ENCODE measurements around the gene PLXDC1. TPM values are rescaled to one million over a fixed set of nuclear protein-coding genes. Genes with fewer than 3 reads are reported as not detected.

PLXDC1 gene
- total RNA-seq, 1 experiment from 2014 or later, result 2.0 TPM

DNA sequence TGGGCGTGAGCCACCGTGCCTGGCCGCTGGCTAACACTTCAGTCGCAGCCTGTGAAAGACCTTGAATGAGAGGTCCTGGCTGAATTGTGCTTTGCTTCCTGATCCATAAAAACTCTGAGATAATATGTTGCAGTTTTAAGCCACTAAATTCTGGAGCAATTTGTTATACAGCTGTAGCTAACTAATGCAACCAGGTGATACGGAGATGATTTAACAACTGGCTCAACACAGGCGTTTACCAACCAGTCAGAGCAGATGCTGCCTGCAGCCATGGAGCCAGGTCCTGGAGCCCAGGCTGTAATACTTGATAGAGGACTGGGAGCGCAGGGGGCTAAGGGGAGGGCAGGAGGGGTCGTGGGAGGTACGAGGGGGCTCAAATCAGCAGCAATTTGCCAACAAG lies 50.9 kb downstream of the PLXDC1 start:
- H2BK120ac ChIP-seq (ENCODE audit: low read depth, low read length, poor library complexity, severe bottlenecking), result no peak overlapping the region
- H4K8ac ChIP-seq (replicated peaks; ENCODE audit: insufficient read length, low read depth, low read length), result no peak overlapping the region
- no peaks in the 10 kb centered on the region for H4K20me1 ChIP-seq (ENCODE audit: control insufficient read depth, insufficient read depth, insufficient read length)
- no peak overlapping the region for H2BK15ac ChIP-seq (ENCODE audit: low read depth, low read length)
- no peak overlapping the region for H2BK5ac ChIP-seq (ENCODE audit: insufficient read length, low read length)
- no peak overlapping the region for H2BK20ac ChIP-seq (ENCODE audit: low read depth, low read length, poor library complexity, severe bottlenecking)
- no peak overlapping the region for H3K27ac ChIP-seq (ENCODE audit: insufficient read length, low read depth, low read length)
- H3K18ac ChIP-seq (ENCODE audit: insufficient read length, low read depth, low read length), result no peak overlapping the region
- H3K56ac ChIP-seq (ENCODE audit: insufficient read length, low read depth, low read length), result no peak overlapping the region
- Mint-ChIP-seq H3K36me3 (ENCODE audit: insufficient read depth in 1 of 3, low read depth in 3 of 3) (no peaks in the 10 kb centered on the region), H3K4me3 (no peak overlapping the region), H3K4me1 (peaks cover 13 to 23% of the 10 kb centered on the region in 2 experiments), H3K9me3 (no peaks in the 10 kb centered on the region), H3K27me3 (ENCODE audit: low read depth) (peaks cover 15% of the 10 kb centered on the region), H3K27ac (no peak overlapping the region)
- H4K5ac ChIP-seq (ENCODE audit: insufficient read length, low read depth, low read length), result no peak overlapping the region
- no peaks in the 10 kb centered on the region for H3K9me3 ChIP-seq (ENCODE audit: control insufficient read depth, low read depth, low read length)
- no peak overlapping the region for H2AFZ ChIP-seq (ENCODE audit: low read length)
- WGBS (ENCODE audit: extremely low coverage, insufficient read length, low lambda C conversion rate), result no CpG with 5 or more reads among the region's 9 CpGs
- H3K79me2 ChIP-seq (ENCODE audit: insufficient read depth, low read length), result no peaks in the 10 kb centered on the region
- no peak overlapping the region for H4K91ac ChIP-seq (ENCODE audit: insufficient read length, low read depth, low read length)
- no peak for TF ChIP-seq CTCF (conservative IDR thresholded peaks at IDR 0.05)
- no peak overlapping the region for H2BK12ac ChIP-seq (ENCODE audit: insufficient read length, low read depth, low read length)
- H3K4me2 ChIP-seq (ENCODE audit: insufficient read depth, insufficient read length, low read length), result no peak overlapping the region
- no peak overlapping the region for H2AK5ac ChIP-seq (ENCODE audit: insufficient read length, low read length)
- H3K79me1 ChIP-seq (ENCODE audit: insufficient read depth, low read depth, low read length, poor library complexity, severe bottlenecking), result no peaks in the 10 kb centered on the region
- no peak overlapping the region for H3K4ac ChIP-seq (ENCODE audit: low read depth, low read length)
- no peak for DNase-seq
- no peak overlapping the region for H3T11ph ChIP-seq (ENCODE audit: low read length)
- H3K27me3 ChIP-seq (ENCODE audit: insufficient read depth, low read length), result no peaks in the 10 kb centered on the region; the same call in 1 of the 2 replicates
- H3K9ac ChIP-seq (ENCODE audit: extremely low read depth, insufficient read length, low read length), result no peak overlapping the region
- no peak overlapping the region for H3K14ac ChIP-seq (ENCODE audit: insufficient read depth, low read length)
- no peak overlapping the region for H3K23ac ChIP-seq (ENCODE audit: insufficient read length, low read depth, low read length)
- no peaks in the 10 kb centered on the region for H3K23me2 ChIP-seq (ENCODE audit: insufficient read length, low read depth, low read length, poor library complexity, severe bottlenecking)
- H3K4me1 ChIP-seq (ENCODE audit: insufficient read depth, low read length), result no peaks in the 10 kb centered on the region
